GM12878 (cell line): Measurements from ENCODE around the gene VMAC. TPM values are rescaled to one million over a fixed set of nuclear protein-coding genes. Genes with fewer than 3 reads are reported as not detected.

Experiments used
- ATAC-seq: fragments of 200-7000 bp; cut with Tn5 transposase; 3 replicates; pipeline ENCODE4 v1.9.1; 2020; ENCODE audit warnings: mild to moderate bottlenecking, moderate library complexity
- BruUV-seq: library from RNA; stranded (reverse); fragments of 400-500 nt; replicated peaks from 2 replicates; lab custom pipeline; 2021; lab: Mats Ljungman, UMichigan
- CTCF ChIA-PET: fragments of 300-600 bp; sonication (Branson Sonifier 250); formaldehyde crosslinking; extraction: SDS; loops from one replicate; lab custom pipeline; 2021; ENCODE audit warnings: inconsistent platforms; lab: Yijun Ruan, JAX
- POLR2A ChIA-PET: fragments of 350-600 bp; formaldehyde crosslinking; extraction: SDS; loops from one replicate; lab custom pipeline; 2021; ENCODE audit warnings: inconsistent platforms; lab: Charles Lee
- RAD21 ChIA-PET: fragments of 300-600 bp; sonication (Branson Sonifier 250); formaldehyde crosslinking; loops from one replicate; lab custom pipeline; 2023; ENCODE audit warnings: antibody characterized with exemption; ENCODE audit not compliant: unreplicated experiment; lab: Charles Lee
- SMC1A ChIA-PET: fragments of 300-600 bp; sonication (Branson Sonifier 250); formaldehyde crosslinking; loops from one replicate; lab custom pipeline; 2023; ENCODE audit not compliant: unreplicated experiment, uncharacterized antibody; lab: Charles Lee
- DNase-seq: peaks from one replicate; pipeline ENCODE4 v3.0.0-alpha.2; 2011; ENCODE audit warnings: low read depth, low spot score
- FAIRE-seq: peaks from 3 replicates; lab custom pipeline; 2011; peaks lifted over from hg19 to GRCh38; lab: Jason Lieb, UNC
- H2AFZ ChIP-seq: 2 replicates; pipeline ENCODE4 v1.6.0; 2011; ENCODE audit warnings: low read depth, low read length, control low read depth; ENCODE audit not compliant: control insufficient read depth
- H3K27ac ChIP-seq: 2 replicates; pipeline ENCODE4 v1.5.1; 2011; ENCODE audit warnings: control low read depth; ENCODE audit not compliant: control insufficient read depth, insufficient read depth
- H3K27me3 ChIP-seq, 2 experiments: replicated peaks in 1 of 2; 2 replicates each; pipeline versions ENCODE4 v1.6.0 to v1.6.1; 2011; ENCODE audit warnings: low read length in 1 of 2; ENCODE audit not compliant: control insufficient read depth in 2 of 2, insufficient read depth in 2 of 2
- H3K36me3 ChIP-seq, 2 experiments: 2 replicates each; pipeline ENCODE4 v1.5.1; 2011; ENCODE audit warnings: low read length in 1 of 2; ENCODE audit not compliant: control insufficient read depth in 2 of 2, insufficient read depth in 2 of 2
- H3K4me1 ChIP-seq: 2 replicates; pipeline ENCODE4 v1.6.1; 2011; ENCODE audit warnings: mild to moderate bottlenecking, low read length, moderate library complexity, mixed read lengths; ENCODE audit not compliant: control insufficient read depth, insufficient read depth
- H3K4me2 ChIP-seq: 2 replicates; pipeline ENCODE4 v1.6.0; 2011; ENCODE audit warnings: control low read depth; ENCODE audit not compliant: control insufficient read depth, insufficient read depth
- H3K4me3 ChIP-seq: fragments of 200-600 bp; sonication (generic); 2 replicates; pipeline ENCODE4 v1.5.1; 2016
- H3K79me2 ChIP-seq: 2 replicates; pipeline ENCODE4 v1.6.0; 2011; ENCODE audit warnings: low read length; ENCODE audit not compliant: control insufficient read depth, insufficient read depth
- H3K9ac ChIP-seq: 2 replicates; pipeline ENCODE4 v1.8.0; 2011; ENCODE audit warnings: low read length, control low read depth, mixed read lengths; ENCODE audit not compliant: control insufficient read depth, insufficient read depth
- H3K9me3 ChIP-seq: replicated peaks from 3 replicates; pipeline ENCODE4 v1.5.1; 2011; ENCODE audit warnings: mild to moderate bottlenecking, low read length; ENCODE audit not compliant: control insufficient read depth, insufficient read depth
- H4K20me1 ChIP-seq: 2 replicates; pipeline ENCODE4 v1.6.0; 2011; ENCODE audit not compliant: control insufficient read depth, insufficient read depth
- BMI1 ChIP-seq: fragments of 450-650 bp; IDR thresholded peaks from 2 replicates; pipeline ENCODE4 v1.6.1; 2016; ENCODE audit warnings: mild to moderate bottlenecking, moderate library complexity, borderline replicate concordance
- CBX5 ChIP-seq: sonication (generic); IDR thresholded peaks from 2 replicates; pipeline ENCODE4 v1.6.1; 2016; ENCODE audit warnings: low read depth, moderate library complexity, mild to moderate bottlenecking, inconsistent platforms
- CHD2 ChIP-seq: IDR thresholded peaks from 2 replicates; pipeline ENCODE4 v1.6.1; 2011; ENCODE audit warnings: low read depth, low read length, improper control_type of control experiment, borderline replicate concordance
- CREM ChIP-seq: IDR thresholded peaks from 2 replicates; pipeline ENCODE4 v1.6.1; 2014; ENCODE audit warnings: antibody characterized with exemption, low read depth
- HDAC6 ChIP-seq: fragments of 200-600 bp; sonication (generic); IDR thresholded peaks from one replicate; pipeline ENCODE4 v1.8.0; 2017; ENCODE audit warnings: antibody characterized with exemption; ENCODE audit not compliant: unreplicated experiment
- SIX5 ChIP-seq: IDR thresholded peaks from 2 replicates; pipeline ENCODE4 v1.6.1; 2011; ENCODE audit warnings: mild to moderate bottlenecking, low read depth, low read length, moderate library complexity; ENCODE audit not compliant: severe bottlenecking
- STAT3 ChIP-seq: IDR thresholded peaks from 2 replicates; pipeline ENCODE4 v1.6.1; 2011; ENCODE audit warnings: low read depth, low read length, improper control_type of control experiment
- YY1 ChIP-seq: IDR thresholded peaks from 2 replicates; pipeline ENCODE4 v1.6.1; 2011; ENCODE audit warnings: low read depth, mild to moderate bottlenecking, low read length
- ZBTB4 ChIP-seq: fragments of 450-650 bp; formaldehyde crosslinking; IDR thresholded peaks from 2 replicates; pipeline ENCODE4 v1.4.0; 2022; ENCODE audit warnings: mild to moderate bottlenecking, moderate library complexity
- WGBS: methylation state at CpG from one replicate; pipeline ENCODE4 v1.1.6; 2016; ENCODE audit warnings: low lambda C conversion rate; ENCODE audit not compliant: insufficient replicate concordance, insufficient coverage; ENCODE audit errors: missing lambda C conversion rate; 5-methylcytosine and 5-hydroxymethylcytosine counted together
- in situ Hi-C: fragments of 300-500 bp; cut with MboI; formaldehyde crosslinking; loops from 9 replicates; pipeline ENCODE4 v1.14.3; 2018; ENCODE audit warnings: mixed read lengths
- intact Hi-C: fragments of 100-400 bp; cut with micrococcal nuclease; formaldehyde crosslinking; loops from one replicate; pipeline ENCODE4 v1.14.2; 2022; ENCODE audit not compliant: unreplicated experiment
- polyA plus RNA-seq, 11 experiments: library from polyadenylated mRNA; depleted of rRNA in 4 of 11; unstranded in 6 of 11; stranded (reverse) in 5 of 11; fragments of >200 nt; fragmentation: Nextera tagmentation in 4 of 11; fragmentation: Illumina TruSeq in 1 of 11; extraction: Ambion mirVana in 4 of 11; extraction: Trizol in 1 of 11; gene quantifications; 1 replicate in 1 of 11; 2 replicates in 10 of 11; pipeline versions ENCODE4 v1.2.1 to v1.2.3, GENCODE V29; 2011 to 2016; ENCODE audit warnings: inconsistent platforms in 2 of 11, missing spikeins in 2 of 11, low read depth in 1 of 11
- total RNA-seq, 4 experiments: library from RNA; depleted of rRNA in 3 of 4; stranded (reverse); fragments of >200 nt in 3 of 4; fragmentation: Illumina TruSeq in 1 of 4; extraction: Trizol in 1 of 4; gene quantifications; 2 replicates each; pipeline versions ENCODE4 v1.2.1 to v1.2.3, GENCODE V29; 2013 to 2021
- TF ChIP-seq, protein P1 (sequence below): IDR thresholded peaks from 2 replicates; pipeline ENCODE4 v1.6.1; 2012; ENCODE audit warnings: mild to moderate bottlenecking, low read depth, low read length

The VMAC gene
- total and polyA plus RNA-seq, 10 of the 15 experiments (the other 5 are each of a cell fraction or from before 2014, with no cell fraction given) = 0.18 to 6.8 (median 1.8) TPM

GRCh38 chr19:5881543-5882299 lies 23.0 kb upstream of the VMAC start:
- no TSS peak for BruUV-seq
- H3K4me3 ChIP-seq = no peak overlapping the region
- ChIA-PET SMC1A (no interaction called here), RAD21 (no interaction called here), POLR2A (no interaction called here), CTCF (no interaction called here)
- FAIRE-seq (no peak), DNase-seq (no peak), ATAC-seq (no peak)
- no peaks in the 10 kb centered on the region for H3K27me3 ChIP-seq
- H4K20me1 ChIP-seq = no peaks in the 10 kb centered on the region
- 51% methylated on average over 19 of the region's 19 CpGs for WGBS
- H3K9ac ChIP-seq = no peak overlapping the region
- H3K36me3 ChIP-seq = no peaks in the 10 kb centered on the region
- TF ChIP-seq ZBTB4 (CRISPR knock-in tag) (no peak), HDAC6 (no peak), CREM (no peak), YY1 (no peak), STAT3 (no peak), BMI1 (no peak), CHD2 (no peak), CBX5 (no peak), SIX5 (no peak)
- TF ChIP-seq, protein P1, sequence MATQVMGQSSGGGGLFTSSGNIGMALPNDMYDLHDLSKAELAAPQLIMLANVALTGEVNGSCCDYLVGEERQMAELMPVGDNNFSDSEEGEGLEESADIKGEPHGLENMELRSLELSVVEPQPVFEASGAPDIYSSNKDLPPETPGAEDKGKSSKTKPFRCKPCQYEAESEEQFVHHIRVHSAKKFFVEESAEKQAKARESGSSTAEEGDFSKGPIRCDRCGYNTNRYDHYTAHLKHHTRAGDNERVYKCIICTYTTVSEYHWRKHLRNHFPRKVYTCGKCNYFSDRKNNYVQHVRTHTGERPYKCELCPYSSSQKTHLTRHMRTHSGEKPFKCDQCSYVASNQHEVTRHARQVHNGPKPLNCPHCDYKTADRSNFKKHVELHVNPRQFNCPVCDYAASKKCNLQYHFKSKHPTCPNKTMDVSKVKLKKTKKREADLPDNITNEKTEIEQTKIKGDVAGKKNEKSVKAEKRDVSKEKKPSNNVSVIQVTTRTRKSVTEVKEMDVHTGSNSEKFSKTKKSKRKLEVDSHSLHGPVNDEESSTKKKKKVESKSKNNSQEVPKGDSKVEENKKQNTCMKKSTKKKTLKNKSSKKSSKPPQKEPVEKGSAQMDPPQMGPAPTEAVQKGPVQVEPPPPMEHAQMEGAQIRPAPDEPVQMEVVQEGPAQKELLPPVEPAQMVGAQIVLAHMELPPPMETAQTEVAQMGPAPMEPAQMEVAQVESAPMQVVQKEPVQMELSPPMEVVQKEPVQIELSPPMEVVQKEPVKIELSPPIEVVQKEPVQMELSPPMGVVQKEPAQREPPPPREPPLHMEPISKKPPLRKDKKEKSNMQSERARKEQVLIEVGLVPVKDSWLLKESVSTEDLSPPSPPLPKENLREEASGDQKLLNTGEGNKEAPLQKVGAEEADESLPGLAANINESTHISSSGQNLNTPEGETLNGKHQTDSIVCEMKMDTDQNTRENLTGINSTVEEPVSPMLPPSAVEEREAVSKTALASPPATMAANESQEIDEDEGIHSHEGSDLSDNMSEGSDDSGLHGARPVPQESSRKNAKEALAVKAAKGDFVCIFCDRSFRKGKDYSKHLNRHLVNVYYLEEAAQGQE = no peak
- no peak overlapping the region for H3K4me2 ChIP-seq
- H3K27ac ChIP-seq = no peak overlapping the region
- H2AFZ ChIP-seq = no peak overlapping the region
- H3K79me2 ChIP-seq = no peaks in the 10 kb centered on the region
- in situ Hi-C loops (no loop called here), intact Hi-C loops (no loop called here)
- H3K4me1 ChIP-seq = no peaks in the 10 kb centered on the region
- H3K9me3 ChIP-seq = no peaks in the 10 kb centered on the region
